Muscle layer of duodenum (tissue), 2 donors: ENCODE measurements around the gene FAT1.

Experiments
- H3K27ac ChIP-seq: one replicate; pipeline ENCODE4 v1.7.0; 2013; ENCODE audit warnings: mild to moderate bottlenecking, low read length
- H3K27me3 ChIP-seq: one replicate; pipeline ENCODE4 v1.7.0; 2013; ENCODE audit warnings: low read depth, mild to moderate bottlenecking, control low read depth, low read length
- H3K36me3 ChIP-seq, 2 donors: one replicate each; pipeline ENCODE4 v1.7.0; 2013; ENCODE audit warnings: low read length in 2 of 2, control low read depth in 1 of 2, mild to moderate bottlenecking in 1 of 2; ENCODE audit not compliant: insufficient read depth in 2 of 2, control insufficient read depth in 1 of 2
- H3K4me1 ChIP-seq, 2 donors: one replicate each; pipeline ENCODE4 v1.7.0; 2013; ENCODE audit warnings: low read length in 2 of 2, mild to moderate bottlenecking in 2 of 2, control low read depth in 1 of 2, moderate library complexity in 1 of 2; ENCODE audit not compliant: insufficient read depth in 2 of 2, control insufficient read depth in 1 of 2
- H3K4me3 ChIP-seq, 2 donors: one replicate each; pipeline ENCODE4 v1.7.0; 2013; ENCODE audit warnings: low read length in 2 of 2, low read depth in 1 of 2, mild to moderate bottlenecking in 1 of 2
- H3K9me3 ChIP-seq, 2 donors: one replicate each; pipeline ENCODE4 v1.7.0; 2013; ENCODE audit warnings: low read length in 2 of 2, control low read depth in 1 of 2, mild to moderate bottlenecking in 1 of 2; ENCODE audit not compliant: control insufficient read depth in 1 of 2
- donor health status: healthy.

FAT1 gene, protein sequence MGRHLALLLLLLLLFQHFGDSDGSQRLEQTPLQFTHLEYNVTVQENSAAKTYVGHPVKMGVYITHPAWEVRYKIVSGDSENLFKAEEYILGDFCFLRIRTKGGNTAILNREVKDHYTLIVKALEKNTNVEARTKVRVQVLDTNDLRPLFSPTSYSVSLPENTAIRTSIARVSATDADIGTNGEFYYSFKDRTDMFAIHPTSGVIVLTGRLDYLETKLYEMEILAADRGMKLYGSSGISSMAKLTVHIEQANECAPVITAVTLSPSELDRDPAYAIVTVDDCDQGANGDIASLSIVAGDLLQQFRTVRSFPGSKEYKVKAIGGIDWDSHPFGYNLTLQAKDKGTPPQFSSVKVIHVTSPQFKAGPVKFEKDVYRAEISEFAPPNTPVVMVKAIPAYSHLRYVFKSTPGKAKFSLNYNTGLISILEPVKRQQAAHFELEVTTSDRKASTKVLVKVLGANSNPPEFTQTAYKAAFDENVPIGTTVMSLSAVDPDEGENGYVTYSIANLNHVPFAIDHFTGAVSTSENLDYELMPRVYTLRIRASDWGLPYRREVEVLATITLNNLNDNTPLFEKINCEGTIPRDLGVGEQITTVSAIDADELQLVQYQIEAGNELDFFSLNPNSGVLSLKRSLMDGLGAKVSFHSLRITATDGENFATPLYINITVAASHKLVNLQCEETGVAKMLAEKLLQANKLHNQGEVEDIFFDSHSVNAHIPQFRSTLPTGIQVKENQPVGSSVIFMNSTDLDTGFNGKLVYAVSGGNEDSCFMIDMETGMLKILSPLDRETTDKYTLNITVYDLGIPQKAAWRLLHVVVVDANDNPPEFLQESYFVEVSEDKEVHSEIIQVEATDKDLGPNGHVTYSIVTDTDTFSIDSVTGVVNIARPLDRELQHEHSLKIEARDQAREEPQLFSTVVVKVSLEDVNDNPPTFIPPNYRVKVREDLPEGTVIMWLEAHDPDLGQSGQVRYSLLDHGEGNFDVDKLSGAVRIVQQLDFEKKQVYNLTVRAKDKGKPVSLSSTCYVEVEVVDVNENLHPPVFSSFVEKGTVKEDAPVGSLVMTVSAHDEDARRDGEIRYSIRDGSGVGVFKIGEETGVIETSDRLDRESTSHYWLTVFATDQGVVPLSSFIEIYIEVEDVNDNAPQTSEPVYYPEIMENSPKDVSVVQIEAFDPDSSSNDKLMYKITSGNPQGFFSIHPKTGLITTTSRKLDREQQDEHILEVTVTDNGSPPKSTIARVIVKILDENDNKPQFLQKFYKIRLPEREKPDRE (N-terminal part only)

DNA sequence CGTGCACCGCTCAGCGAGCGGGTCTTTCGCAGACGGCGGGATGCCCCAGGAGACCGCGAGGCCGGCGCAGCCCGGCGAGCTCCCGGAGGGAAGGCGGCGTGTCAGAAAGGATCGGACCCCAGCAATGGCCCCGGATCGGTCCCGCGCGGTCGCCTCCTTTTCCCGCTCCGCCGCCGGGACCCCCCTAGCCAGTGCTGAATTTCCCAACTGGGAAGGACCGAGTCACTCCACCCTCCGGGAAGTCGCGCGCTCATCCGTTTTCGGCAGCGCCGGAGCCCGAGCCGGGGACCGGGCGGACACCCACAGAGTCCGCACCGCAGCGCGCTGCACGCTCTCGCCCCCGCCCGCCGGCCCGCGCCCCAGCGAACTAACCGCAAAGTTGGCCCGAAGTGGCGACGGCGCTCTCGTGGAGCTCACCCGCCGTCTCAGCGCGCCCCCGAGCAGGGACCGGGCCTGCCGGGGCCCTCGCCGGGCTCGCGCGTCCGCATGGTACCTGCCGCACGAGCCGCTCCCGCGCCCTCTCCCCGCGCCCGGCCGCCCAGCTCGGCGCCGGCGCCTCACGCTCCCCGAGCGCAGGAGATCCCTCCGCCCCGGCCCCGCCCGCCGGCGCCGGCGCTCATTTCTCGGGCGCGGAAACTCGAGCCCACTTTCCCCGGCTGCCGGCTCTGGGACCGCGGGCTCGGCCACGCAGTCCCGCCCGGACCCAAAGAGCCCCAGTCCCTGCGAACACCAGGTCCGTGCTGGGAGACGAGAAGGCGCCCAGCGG lies at the start of gene FAT1:
Gene FAT1, minus strand, starts transcription at position 565 of the 766 bp plus-strand sequence. CDS start 14,029 bp downstream, outside the sequence.
- Histone ChIP-seq H3K27ac (peak within 1 kb of the TSS; percentile 89), H3K4me3 (peak within 1 kb of the TSS; percentile 75 to 94), H3K27me3 (no peaks in the 10 kb centered on the region), H3K4me1 (peaks cover 0 to 7% of the 10 kb centered on the region in 2 donors), H3K36me3 (no peaks in the 10 kb centered on the region), H3K9me3 (peaks cover 0 to 9% of the 10 kb centered on the region in 2 donors)

DNA sequence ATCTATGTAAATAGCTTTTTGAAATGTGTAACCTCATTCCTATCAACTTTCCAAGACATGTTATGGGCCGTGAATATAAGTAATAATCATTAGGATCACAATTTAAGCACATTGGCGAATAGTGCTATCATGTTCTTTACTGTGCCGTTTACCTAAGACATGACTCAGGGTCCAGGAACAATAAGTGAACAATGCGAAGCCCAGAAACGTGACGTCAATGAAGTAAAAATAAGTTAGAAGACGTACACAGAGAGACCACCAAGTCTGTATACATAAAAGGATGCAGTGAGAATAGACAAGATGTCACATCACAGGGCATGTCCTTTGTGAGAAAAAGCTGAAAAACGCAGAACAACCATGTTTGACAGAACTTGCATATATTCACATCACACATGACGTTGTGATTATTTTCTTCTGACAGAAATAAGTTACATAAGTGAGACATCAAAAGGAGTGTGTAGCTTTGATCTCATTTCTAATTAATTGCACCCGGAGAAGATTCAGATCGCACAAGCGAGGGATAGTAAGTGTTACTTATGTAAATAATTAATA lies 49.4 kb upstream of the FAT1 start:
- H3K9me3 ChIP-seq = no peaks in the 10 kb centered on the region
- H3K36me3 ChIP-seq = no peaks in the 10 kb centered on the region
- H3K27me3 ChIP-seq = no peaks in the 10 kb centered on the region
- H3K27ac ChIP-seq = no peak overlapping the region
- H3K4me1 ChIP-seq = no peaks in the 10 kb centered on the region
- no peak overlapping the region for H3K4me3 ChIP-seq

DNA sequence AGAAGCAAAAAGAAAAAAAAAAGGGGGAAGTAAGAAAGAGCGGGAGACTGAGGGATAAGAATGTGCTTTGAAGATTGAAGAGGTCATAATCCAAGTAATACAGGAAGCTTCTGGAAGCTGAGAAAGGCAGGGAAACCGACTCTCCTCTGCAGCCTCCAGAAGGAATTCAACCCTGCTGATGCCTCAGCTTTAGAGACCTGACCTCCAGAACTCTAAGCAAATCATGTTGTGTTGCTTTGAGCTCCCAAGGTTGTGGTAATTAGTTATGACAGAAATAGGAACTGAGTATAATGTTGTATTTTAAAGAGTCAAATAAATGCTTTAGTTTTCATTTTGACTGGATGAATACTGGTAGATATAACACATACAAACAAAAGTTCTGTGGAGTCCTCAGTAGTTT lies 48.0 kb upstream of the FAT1 start:
- no peaks in the 10 kb centered on the region for H3K36me3 ChIP-seq
- no peak overlapping the region for H3K4me3 ChIP-seq
- H3K4me1 ChIP-seq = no peaks in the 10 kb centered on the region
- H3K27me3 ChIP-seq = no peaks in the 10 kb centered on the region
- no peak overlapping the region for H3K27ac ChIP-seq
- H3K9me3 ChIP-seq = no peaks in the 10 kb centered on the region

DNA sequence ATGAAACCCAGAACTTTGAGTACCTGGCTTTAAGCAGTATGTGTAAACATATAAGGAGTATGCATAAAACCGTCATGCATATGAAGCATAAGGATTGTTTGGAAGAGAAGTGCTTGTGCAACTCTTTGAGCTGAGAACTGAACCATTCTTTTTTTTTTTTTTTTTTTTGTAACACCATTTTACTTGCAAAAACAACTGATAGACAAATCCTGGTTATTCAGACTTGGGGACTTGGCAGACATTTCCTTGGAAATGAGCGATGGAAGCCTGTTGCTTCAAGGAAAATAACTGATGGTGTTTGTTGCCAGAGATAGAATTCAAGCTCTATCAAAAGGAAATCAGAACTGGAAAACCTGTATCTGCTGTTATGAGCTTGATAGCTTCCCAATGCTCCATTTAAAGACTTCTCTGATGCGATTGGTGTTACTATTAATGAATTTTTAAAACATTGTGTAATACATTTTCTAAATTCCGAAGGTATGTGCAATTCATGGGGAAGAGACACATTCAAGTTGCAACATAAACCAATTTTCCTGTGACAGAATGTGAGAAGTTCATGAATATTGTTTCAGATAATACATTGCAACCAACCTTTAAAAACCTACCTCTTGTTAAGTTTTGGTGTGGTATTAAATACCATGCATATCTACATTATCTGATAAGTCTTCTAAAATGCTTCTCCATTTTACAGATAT lies 47.0 kb upstream of the FAT1 start:
- H3K4me1 ChIP-seq = no peaks in the 10 kb centered on the region
- no peak overlapping the region for H3K4me3 ChIP-seq
- no peaks in the 10 kb centered on the region for H3K27me3 ChIP-seq
- H3K27ac ChIP-seq = no peak overlapping the region
- H3K9me3 ChIP-seq = no peaks in the 10 kb centered on the region
- no peaks in the 10 kb centered on the region for H3K36me3 ChIP-seq

DNA sequence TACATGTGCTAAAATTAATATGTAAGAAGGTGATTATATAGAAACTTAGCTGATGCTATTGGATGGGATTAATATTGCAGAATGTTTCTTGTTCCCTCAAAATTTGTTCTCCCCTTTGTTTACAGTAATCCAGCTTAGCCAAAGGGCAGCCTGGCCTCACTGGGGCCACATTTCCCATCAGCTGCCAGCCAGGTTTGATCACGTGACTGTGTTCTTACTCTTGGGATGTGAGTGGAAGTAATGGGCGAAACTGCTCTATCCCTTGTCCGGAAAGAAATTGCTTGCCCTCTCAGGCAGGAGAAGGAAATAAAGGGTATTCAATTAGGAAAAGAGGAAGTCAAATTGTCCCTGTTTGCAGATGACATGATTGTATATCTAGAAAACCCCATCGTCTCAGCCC lies 44.1 kb upstream of the FAT1 start:
- H3K27ac ChIP-seq = no peak overlapping the region
- no peaks in the 10 kb centered on the region for H3K4me1 ChIP-seq
- H3K36me3 ChIP-seq = no peaks in the 10 kb centered on the region
- no peaks in the 10 kb centered on the region for H3K9me3 ChIP-seq
- H3K4me3 ChIP-seq = no peak overlapping the region
- no peaks in the 10 kb centered on the region for H3K27me3 ChIP-seq

DNA sequence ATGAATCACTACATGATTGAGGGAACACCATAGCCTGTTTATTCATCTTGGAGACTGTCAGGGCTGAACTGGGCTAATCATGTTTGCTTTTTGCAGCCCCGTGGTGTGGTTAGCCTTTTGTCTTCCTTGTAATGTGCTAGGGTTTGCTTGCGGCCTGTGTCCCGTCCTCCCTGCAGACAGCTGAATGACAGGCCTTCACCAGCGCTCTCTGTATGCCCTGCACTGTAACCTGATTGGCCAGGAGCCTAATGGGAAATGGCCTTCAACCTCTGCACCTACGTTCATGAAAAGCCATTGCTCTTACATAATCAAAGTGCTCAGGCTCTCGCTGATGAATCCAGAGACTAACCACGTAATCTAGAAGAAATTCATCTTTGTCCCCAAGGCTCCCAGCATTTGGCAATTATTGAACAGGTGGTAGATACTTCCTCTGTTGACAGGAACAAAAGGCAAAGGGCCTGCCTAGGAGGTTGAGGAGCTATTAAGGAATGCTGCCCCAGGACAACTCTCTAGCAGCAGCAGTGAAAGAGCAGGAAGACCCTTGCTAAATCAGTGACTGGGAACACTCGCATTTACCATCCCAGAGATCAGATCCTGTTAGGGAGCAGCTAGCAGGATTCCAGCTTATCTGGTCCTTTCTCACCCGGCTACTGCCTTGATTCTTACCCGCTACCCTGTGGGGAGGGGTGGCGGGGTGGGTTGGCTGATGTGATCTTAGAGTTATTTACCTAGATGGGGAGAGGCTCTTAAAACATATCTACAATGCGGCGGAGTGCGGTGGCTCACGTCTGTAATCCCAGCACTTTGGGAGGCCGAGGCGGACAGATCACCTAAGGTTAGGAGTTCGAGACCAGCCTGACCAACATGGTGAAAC lies 42.3 kb upstream of the FAT1 start:
- no peak overlapping the region for H3K4me3 ChIP-seq
- H3K27ac ChIP-seq = no peak overlapping the region

DNA sequence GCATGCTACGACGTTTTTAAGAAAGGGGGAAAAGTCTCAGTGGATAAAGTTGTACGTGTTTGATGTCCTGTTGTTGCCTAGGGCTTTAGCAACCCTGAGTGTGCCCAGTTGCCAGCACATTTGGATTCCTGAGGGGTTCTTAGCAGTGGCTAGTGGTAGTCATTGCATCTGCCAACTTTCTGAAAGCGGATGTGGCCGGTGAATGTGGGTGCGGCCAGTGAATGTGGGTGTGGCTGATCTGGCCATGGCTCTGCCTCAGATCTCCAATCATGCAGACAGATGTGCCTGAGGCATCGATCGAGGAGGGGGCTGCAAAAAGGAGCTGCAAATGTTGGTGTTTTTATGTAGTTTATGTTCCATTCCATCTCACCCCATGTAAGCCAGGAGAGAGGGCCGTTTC lies 41.5 kb upstream of the FAT1 start:
- no peaks in the 10 kb centered on the region for H3K9me3 ChIP-seq
- H3K27ac ChIP-seq = no peak overlapping the region
- H3K4me1 ChIP-seq = no peaks in the 10 kb centered on the region
- no peak overlapping the region for H3K4me3 ChIP-seq
- H3K36me3 ChIP-seq = no peaks in the 10 kb centered on the region
- H3K27me3 ChIP-seq = no peaks in the 10 kb centered on the region

More for the DNA sequence above, 42.3 kb upstream of the FAT1 start:
- Histone ChIP-seq H3K9me3 (no peaks in the 10 kb centered on the region), H3K4me1 (no peaks in the 10 kb centered on the region), H3K27me3 (no peaks in the 10 kb centered on the region), H3K36me3 (no peaks in the 10 kb centered on the region)

DNA sequence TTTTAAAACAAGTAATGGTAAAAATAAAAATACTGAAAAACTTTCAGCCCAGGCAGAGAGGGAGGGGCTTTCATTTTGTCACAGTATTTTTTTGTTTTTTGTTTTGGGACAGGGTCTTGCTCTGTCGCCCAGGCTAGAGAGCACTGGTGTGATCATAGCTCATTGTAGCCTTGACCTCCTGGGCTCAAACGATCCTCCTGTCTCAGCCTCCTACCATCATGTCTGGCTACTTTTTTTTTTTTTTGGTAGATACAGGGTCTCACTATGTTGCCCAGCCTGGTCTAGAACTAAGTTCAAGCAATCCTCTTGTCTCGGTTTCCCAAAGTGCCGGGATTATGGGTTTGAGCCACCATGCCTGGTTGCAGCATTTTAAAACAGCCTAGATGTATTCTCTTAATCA lies 40.8 kb upstream of the FAT1 start:
- no peak overlapping the region for H3K27ac ChIP-seq
- no peaks in the 10 kb centered on the region for H3K4me1 ChIP-seq
- H3K9me3 ChIP-seq = no peaks in the 10 kb centered on the region
- H3K36me3 ChIP-seq = no peaks in the 10 kb centered on the region
- H3K4me3 ChIP-seq = no peak overlapping the region
- H3K27me3 ChIP-seq = no peaks in the 10 kb centered on the region

DNA sequence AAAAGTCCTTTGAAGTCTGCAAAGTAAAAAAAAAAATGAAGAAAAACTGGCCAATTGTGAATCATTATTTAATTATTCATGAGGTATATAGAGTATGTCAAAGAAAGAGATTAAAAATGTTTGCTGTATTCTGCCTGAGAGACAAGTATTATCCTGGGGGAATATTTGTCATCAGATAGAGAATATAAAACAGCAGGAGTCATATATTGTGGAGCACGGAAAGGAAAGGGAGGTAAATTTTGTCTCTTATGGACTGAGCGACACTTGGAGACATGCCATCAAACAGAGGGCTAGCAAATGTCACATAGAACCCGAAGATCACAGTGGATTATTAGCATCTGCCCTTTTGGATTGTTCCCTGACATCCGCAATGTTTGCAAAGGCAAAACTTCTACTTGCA lies 39.2 kb upstream of the FAT1 start:
- H3K27me3 ChIP-seq = no peaks in the 10 kb centered on the region
- H3K9me3 ChIP-seq = no peaks in the 10 kb centered on the region
- H3K27ac ChIP-seq = no peak overlapping the region
- H3K4me1 ChIP-seq = no peaks in the 10 kb centered on the region
- no peaks in the 10 kb centered on the region for H3K36me3 ChIP-seq
- no peak overlapping the region for H3K4me3 ChIP-seq
